Panc1 (cell line): ENCODE results near the gene SRSF1. TPM values are rescaled to one million over a fixed set of nuclear protein-coding genes. Genes with fewer than 3 reads are reported as not detected.

Source experiments
- ATAC-seq: fragments of 200-7000 bp; cut with Tn5 transposase; 2 replicates; pipeline ENCODE4 v1.9.1; 2020; ENCODE audit warnings: mild to moderate bottlenecking, moderate library complexity
- BruUV-seq: library from RNA; stranded (reverse); fragments of 400-500 nt; replicated peaks from 2 replicates; lab custom pipeline; 2021; lab: Mats Ljungman, UMichigan
- CTCF ChIA-PET: fragments of 300-600 bp; sonication (Branson Sonifier 250); formaldehyde crosslinking; loops from one replicate; lab custom pipeline; 2022; ENCODE audit warnings: antibody characterized with exemption; lab: Charles Lee
- POLR2A ChIA-PET: fragments of 300-600 bp; sonication (Branson Sonifier 250); formaldehyde crosslinking; loops from one replicate; lab custom pipeline; 2022; ENCODE audit warnings: antibody characterized with exemption; lab: Charles Lee
- DNase-seq: peaks from one replicate; pipeline ENCODE4 v3.0.0-alpha.2; 2010; ENCODE audit warnings: low read depth, low spot score
- H3K27ac ChIP-seq: 2 replicates; pipeline ENCODE4 v1.5.1; 2011; ENCODE audit warnings: mild to moderate bottlenecking, low read length, inconsistent platforms
- H3K27me3 ChIP-seq: fragments of 200-500 bp; sonication (Bioruptor generic); 2 replicates; pipeline ENCODE4 v1.6.0; 2014; ENCODE audit warnings: low read length, inconsistent platforms; ENCODE audit not compliant: control insufficient read depth, insufficient read depth
- H3K36me3 ChIP-seq: fragments of 200-500 bp; sonication (Bioruptor generic); 2 replicates; pipeline ENCODE4 v1.5.1; 2014; ENCODE audit warnings: inconsistent platforms, mild to moderate bottlenecking, low read length, moderate library complexity; ENCODE audit not compliant: control insufficient read depth, insufficient read depth
- H3K4me1 ChIP-seq: 2 replicates; pipeline ENCODE4 v1.5.1; 2011; ENCODE audit warnings: inconsistent platforms, mild to moderate bottlenecking, low read length, moderate library complexity; ENCODE audit not compliant: control insufficient read depth, insufficient read depth
- H3K4me3 ChIP-seq, 2 experiments: 2 replicates each; pipeline ENCODE4 v1.5.1; 2011 to 2012; ENCODE audit warnings: low read depth in 2 of 2, low read length in 2 of 2, mild to moderate bottlenecking in 2 of 2, inconsistent platforms in 1 of 2, moderate library complexity in 1 of 2
- H3K9me3 ChIP-seq: fragments of 200-500 bp; sonication (Bioruptor generic); 2 replicates; pipeline ENCODE4 v1.5.1; 2014; ENCODE audit warnings: low read depth, mild to moderate bottlenecking, inconsistent platforms, low read length, moderate library complexity; ENCODE audit not compliant: control insufficient read depth, insufficient read depth
- CTCF ChIP-seq: fragments of 450-650 bp; IDR thresholded peaks from 2 replicates; pipeline ENCODE4 v1.5.1; 2017; ENCODE audit warnings: mild to moderate bottlenecking
- POLR2AphosphoS5 ChIP-seq: IDR thresholded peaks from 2 replicates; pipeline ENCODE4 v1.6.1; 2012; ENCODE audit warnings: mild to moderate bottlenecking, low read depth, low read length, moderate library complexity
- REST ChIP-seq, 2 experiments: IDR thresholded peaks; 2 replicates each; pipeline ENCODE4 v1.6.1; 2011 to 2012; ENCODE audit warnings: low read depth in 2 of 2, control low read depth in 1 of 2, low read length in 1 of 2, mild to moderate bottlenecking in 1 of 2, moderate library complexity in 1 of 2; ENCODE audit not compliant: insufficient read depth in 1 of 2
- SIN3A ChIP-seq: IDR thresholded peaks from 2 replicates; pipeline ENCODE4 v1.6.1; 2012; ENCODE audit warnings: low read depth, mild to moderate bottlenecking, low read length, moderate library complexity, borderline replicate concordance; ENCODE audit not compliant: insufficient read depth
- TCF7L2 ChIP-seq: IDR thresholded peaks from 2 replicates; pipeline ENCODE4 v1.6.1; 2011; ENCODE audit warnings: mild to moderate bottlenecking, low read depth, low read length, inconsistent platforms
- in situ Hi-C: cut with HindIII; loops from 2 replicates; pipeline ENCODE4 v1.10.0; 2016; ENCODE audit warnings: low sequenced_read_pairs, low pct_unique_long_range_greater_than_20kb
- intact Hi-C: fragments of 100-400 bp; cut with micrococcal nuclease; formaldehyde crosslinking; loops from one replicate; pipeline ENCODE4 v1.10.0; 2022; ENCODE audit not compliant: unreplicated experiment
- total RNA-seq: library from RNA; stranded (reverse); gene quantifications from one replicate; pipeline ENCODE4 v1.2.1, GENCODE V29; 2021; ENCODE audit not compliant: unreplicated experiment

The SRSF1 gene
- total RNA-seq, 1 experiment from 2014 or later: 362 TPM

- CTCF ChIA-PET: no interaction called here
Observed at GRCh38 chr17:58052407-58052806, 45.4 kb upstream of the SRSF1 start.

GRCh38 chr17:58051468-58051867 lies 44.4 kb upstream of the SRSF1 start:
- Histone ChIP-seq H3K9me3 (no peaks in the 10 kb centered on the region), H3K27me3 (0 out of 2 replicates have a peak, but pooled peaks cover 2% of the 10 kb centered on the region), H3K36me3 (no peaks in the 10 kb centered on the region), H3K4me1 (no peaks in the 10 kb centered on the region), H3K4me3 (no peak overlapping the region), H3K27ac (no peak overlapping the region)
- TF ChIP-seq TCF7L2 (no peak), SIN3A (no peak), CTCF (no peak), POLR2AphosphoS5 (no peak), REST (IDR thresholded peaks at IDR 0.05; ENCODE audit: insufficient read depth in 1 of 2, low read depth in 2 of 2, low read length in 1 of 2) (no peak)
- DNase-seq: no peak
- intact Hi-C loops: no loop called here
- no TSS peak for BruUV-seq
- ChIA-PET POLR2A (no interaction called here), CTCF (interaction anchor here (0.6 kb wide), 1 partner anchor 268 kb away, joined by 3 read pairs; no protein-coding TSS in a partner anchor)
- in situ Hi-C loops: no loop called here
- no peak for ATAC-seq

More at GRCh38 chr17:58052407-58052806, 45.4 kb upstream of the SRSF1 start:
- DNase-seq (no peak), ATAC-seq (no peak)
- no TSS peak for BruUV-seq
- Histone ChIP-seq H3K4me3 (no peak overlapping the region), H3K27ac (no peak overlapping the region), H3K27me3 (0 out of 2 replicates have a peak, but pooled peaks cover 2% of the 10 kb centered on the region), H3K9me3 (no peaks in the 10 kb centered on the region), H3K4me1 (no peaks in the 10 kb centered on the region), H3K36me3 (no peaks in the 10 kb centered on the region)
- intact Hi-C loops: no loop called here
- POLR2A ChIA-PET: interaction anchor here (1.0 kb wide), 1 partner anchor 30 kb away, joined by 7 read pairs; the partner anchor contains the start of gene DYNLL2
- no peak for TF ChIP-seq REST (IDR thresholded peaks at IDR 0.05; ENCODE audit: insufficient read depth in 1 of 2, low read depth in 2 of 2, low read length in 1 of 2)
- TF ChIP-seq TCF7L2: no peak
- no peak for TF ChIP-seq POLR2AphosphoS5
- TF ChIP-seq SIN3A: no peak
- no peak for TF ChIP-seq CTCF
- in situ Hi-C loops: no loop called here
